Gastroesophageal sphincter (tissue), 3 donors: Measurements from ENCODE around the gene ELL.

Source experiments
- CTCF ChIP-seq, 4 experiments: fragments of 200-600 bp in 2 of 4; fragments of 450-650 bp in 2 of 4; sonication (generic) in 1 of 4; IDR thresholded peaks; one replicate each; pipeline ENCODE4 v1.5.1; 2017 to 2019; ENCODE audit warnings: antibody characterized with exemption in 4 of 4, mild to moderate bottlenecking in 2 of 4, moderate library complexity in 2 of 4
- EP300 ChIP-seq: sonication (generic); formaldehyde crosslinking; IDR thresholded peaks from one replicate; pipeline ENCODE4 v1.6.1; 2017; ENCODE audit warnings: antibody characterized with exemption, mild to moderate bottlenecking
- POLR2A ChIP-seq, 2 donors: fragments of 450-650 bp; IDR thresholded peaks; one replicate each; pipeline ENCODE4 v1.6.1; 2017; ENCODE audit warnings: antibody characterized with exemption in 2 of 2, mild to moderate bottlenecking in 2 of 2, moderate library complexity in 1 of 2
- POLR2AphosphoS5 ChIP-seq: sonication (generic); formaldehyde crosslinking; IDR thresholded peaks from one replicate; pipeline ENCODE4 v1.6.1; 2017; ENCODE audit warnings: antibody characterized with exemption

- TF ChIP-seq POLR2AphosphoS5, result no peak
- TF ChIP-seq CTCF (IDR thresholded peaks at IDR 0.05), result no peak
- TF ChIP-seq EP300, result no peak
- no peak for TF ChIP-seq POLR2A (IDR thresholded peaks at IDR 0.05)
Observed at GRCh38 chr19:18514800-18515682, 6.8 kb downstream of the ELL start.
